Panc1 (cell line): Measurements from ENCODE around the gene DNMT3A. TPM values are rescaled to one million over a fixed set of nuclear protein-coding genes. Genes with fewer than 3 reads are reported as not detected.
A peak's percentile ranks its signal among the peaks of the same experiment; 100 is the strongest.

Source experiments
- ATAC-seq: fragments of 200-7000 bp; cut with Tn5 transposase; 2 replicates; pipeline ENCODE4 v1.9.1; 2020; ENCODE audit warnings: mild to moderate bottlenecking, moderate library complexity
- BruUV-seq: library from RNA; stranded (reverse); fragments of 400-500 nt; replicated peaks from 2 replicates; lab custom pipeline; 2021; lab: Mats Ljungman, UMichigan
- CTCF ChIA-PET: fragments of 300-600 bp; sonication (Branson Sonifier 250); formaldehyde crosslinking; loops from one replicate; lab custom pipeline; 2022; ENCODE audit warnings: antibody characterized with exemption; lab: Charles Lee
- POLR2A ChIA-PET: fragments of 300-600 bp; sonication (Branson Sonifier 250); formaldehyde crosslinking; loops from one replicate; lab custom pipeline; 2022; ENCODE audit warnings: antibody characterized with exemption; lab: Charles Lee
- DNase-seq: peaks from one replicate; pipeline ENCODE4 v3.0.0-alpha.2; 2010; ENCODE audit warnings: low read depth, low spot score
- H3K27ac ChIP-seq: 2 replicates; pipeline ENCODE4 v1.5.1; 2011; ENCODE audit warnings: mild to moderate bottlenecking, low read length, inconsistent platforms
- H3K27me3 ChIP-seq: fragments of 200-500 bp; sonication (Bioruptor generic); 2 replicates; pipeline ENCODE4 v1.6.0; 2014; ENCODE audit warnings: low read length, inconsistent platforms; ENCODE audit not compliant: control insufficient read depth, insufficient read depth
- H3K36me3 ChIP-seq: fragments of 200-500 bp; sonication (Bioruptor generic); 2 replicates; pipeline ENCODE4 v1.5.1; 2014; ENCODE audit warnings: inconsistent platforms, mild to moderate bottlenecking, low read length, moderate library complexity; ENCODE audit not compliant: control insufficient read depth, insufficient read depth
- H3K4me1 ChIP-seq: 2 replicates; pipeline ENCODE4 v1.5.1; 2011; ENCODE audit warnings: inconsistent platforms, mild to moderate bottlenecking, low read length, moderate library complexity; ENCODE audit not compliant: control insufficient read depth, insufficient read depth
- H3K4me3 ChIP-seq, 2 experiments: 2 replicates each; pipeline ENCODE4 v1.5.1; 2011 to 2012; ENCODE audit warnings: low read depth in 2 of 2, low read length in 2 of 2, mild to moderate bottlenecking in 2 of 2, inconsistent platforms in 1 of 2, moderate library complexity in 1 of 2
- H3K9me3 ChIP-seq: fragments of 200-500 bp; sonication (Bioruptor generic); 2 replicates; pipeline ENCODE4 v1.5.1; 2014; ENCODE audit warnings: low read depth, mild to moderate bottlenecking, inconsistent platforms, low read length, moderate library complexity; ENCODE audit not compliant: control insufficient read depth, insufficient read depth
- POLR2AphosphoS5 ChIP-seq: IDR thresholded peaks from 2 replicates; pipeline ENCODE4 v1.6.1; 2012; ENCODE audit warnings: mild to moderate bottlenecking, low read depth, low read length, moderate library complexity
- SIN3A ChIP-seq: IDR thresholded peaks from 2 replicates; pipeline ENCODE4 v1.6.1; 2012; ENCODE audit warnings: low read depth, mild to moderate bottlenecking, low read length, moderate library complexity, borderline replicate concordance; ENCODE audit not compliant: insufficient read depth
- TCF7L2 ChIP-seq: IDR thresholded peaks from 2 replicates; pipeline ENCODE4 v1.6.1; 2011; ENCODE audit warnings: mild to moderate bottlenecking, low read depth, low read length, inconsistent platforms
- in situ Hi-C: cut with HindIII; loops from 2 replicates; pipeline ENCODE4 v1.10.0; 2016; ENCODE audit warnings: low sequenced_read_pairs, low pct_unique_long_range_greater_than_20kb
- intact Hi-C: fragments of 100-400 bp; cut with micrococcal nuclease; formaldehyde crosslinking; loops from one replicate; pipeline ENCODE4 v1.10.0; 2022; ENCODE audit not compliant: unreplicated experiment
- total RNA-seq: library from RNA; stranded (reverse); gene quantifications from one replicate; pipeline ENCODE4 v1.2.1, GENCODE V29; 2021; ENCODE audit not compliant: unreplicated experiment
- TF ChIP-seq, protein P1 (sequence below): fragments of 450-650 bp; IDR thresholded peaks from 2 replicates; pipeline ENCODE4 v1.5.1; 2017; ENCODE audit warnings: mild to moderate bottlenecking
- TF ChIP-seq, protein P2 (sequence below), 2 experiments: IDR thresholded peaks; 2 replicates each; pipeline ENCODE4 v1.6.1; 2011 to 2012; ENCODE audit warnings: low read depth in 2 of 2, control low read depth in 1 of 2, low read length in 1 of 2, mild to moderate bottlenecking in 1 of 2, moderate library complexity in 1 of 2; ENCODE audit not compliant: insufficient read depth in 1 of 2

Gene DNMT3A
- total RNA-seq, 1 experiment from 2014 or later: 29.3 TPM

DNA sequence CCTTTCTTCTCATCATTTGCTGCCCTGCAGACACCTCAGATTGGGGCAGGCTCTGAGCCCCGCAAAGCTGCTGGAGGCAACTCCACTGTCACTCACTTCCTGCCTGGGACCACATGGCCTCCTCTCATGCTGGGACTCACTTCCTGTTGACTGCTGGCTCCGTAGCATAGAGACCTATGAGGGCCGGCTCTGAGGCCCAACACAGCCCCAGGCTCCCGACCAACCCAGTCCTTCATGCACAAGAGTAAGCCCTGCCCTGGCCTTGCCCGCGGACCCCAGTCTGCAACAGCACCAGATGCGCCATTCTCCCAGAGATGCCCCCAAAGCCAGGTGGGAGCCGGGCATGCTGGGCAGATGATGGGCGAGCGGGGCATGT is 55.7 kb downstream of the DNMT3A start:
- ATAC-seq: peak; percentile 37; the same call in 1 of the 2 replicates
- intact Hi-C loops: no loop called here

DNA sequence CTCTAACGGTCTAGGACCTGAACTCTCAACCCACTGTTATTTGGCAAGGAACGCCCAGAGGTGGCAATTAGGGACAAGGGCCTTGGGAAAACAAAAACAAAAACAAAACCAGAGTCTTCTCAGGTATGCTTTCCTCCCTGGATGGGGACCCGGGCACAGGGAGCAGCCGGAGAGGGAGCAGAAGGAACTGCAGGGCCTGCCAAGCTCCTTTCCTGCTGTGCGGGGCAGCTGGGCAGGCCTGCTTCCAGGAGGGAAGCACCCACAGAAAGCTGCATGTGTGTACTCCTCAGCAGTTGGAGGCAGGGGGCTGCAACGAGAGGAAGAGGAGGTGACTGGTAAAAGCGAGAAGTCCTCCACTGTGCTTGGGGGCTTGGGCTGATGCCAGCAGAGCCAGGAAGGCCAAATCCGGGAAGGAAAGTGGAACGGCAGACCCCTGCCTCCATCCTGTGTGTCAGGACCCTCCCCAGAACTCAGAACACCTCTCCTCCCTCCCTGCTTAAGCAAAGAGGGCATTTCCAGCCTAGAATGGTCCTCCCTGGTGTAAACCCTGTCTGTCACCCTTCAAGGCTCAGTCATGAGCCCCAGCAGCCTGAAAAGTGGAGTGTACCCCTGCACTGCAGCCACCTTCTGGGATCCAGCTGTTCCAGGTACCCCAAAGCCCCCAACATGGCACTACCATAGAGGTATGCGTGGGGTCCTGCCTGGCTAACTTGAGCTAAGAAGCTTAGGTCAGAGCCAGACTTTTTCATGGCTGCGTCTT is 56.3 kb downstream of the DNMT3A start:
- no peaks in the 10 kb centered on the region for H3K36me3 ChIP-seq
- no TSS peak for BruUV-seq
- in situ Hi-C loops (no loop called here), intact Hi-C loops (no loop called here)
- ATAC-seq (peak; percentile 33; the same call in 1 of the 2 replicates), DNase-seq (no peak)
- no peaks in the 10 kb centered on the region for H3K4me1 ChIP-seq
- TF ChIP-seq TCF7L2 (no peak), POLR2AphosphoS5 (no peak), SIN3A (no peak)
- TF ChIP-seq, protein P1, sequence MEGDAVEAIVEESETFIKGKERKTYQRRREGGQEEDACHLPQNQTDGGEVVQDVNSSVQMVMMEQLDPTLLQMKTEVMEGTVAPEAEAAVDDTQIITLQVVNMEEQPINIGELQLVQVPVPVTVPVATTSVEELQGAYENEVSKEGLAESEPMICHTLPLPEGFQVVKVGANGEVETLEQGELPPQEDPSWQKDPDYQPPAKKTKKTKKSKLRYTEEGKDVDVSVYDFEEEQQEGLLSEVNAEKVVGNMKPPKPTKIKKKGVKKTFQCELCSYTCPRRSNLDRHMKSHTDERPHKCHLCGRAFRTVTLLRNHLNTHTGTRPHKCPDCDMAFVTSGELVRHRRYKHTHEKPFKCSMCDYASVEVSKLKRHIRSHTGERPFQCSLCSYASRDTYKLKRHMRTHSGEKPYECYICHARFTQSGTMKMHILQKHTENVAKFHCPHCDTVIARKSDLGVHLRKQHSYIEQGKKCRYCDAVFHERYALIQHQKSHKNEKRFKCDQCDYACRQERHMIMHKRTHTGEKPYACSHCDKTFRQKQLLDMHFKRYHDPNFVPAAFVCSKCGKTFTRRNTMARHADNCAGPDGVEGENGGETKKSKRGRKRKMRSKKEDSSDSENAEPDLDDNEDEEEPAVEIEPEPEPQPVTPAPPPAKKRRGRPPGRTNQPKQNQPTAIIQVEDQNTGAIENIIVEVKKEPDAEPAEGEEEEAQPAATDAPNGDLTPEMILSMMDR: no peak
- TF ChIP-seq, protein P2, sequence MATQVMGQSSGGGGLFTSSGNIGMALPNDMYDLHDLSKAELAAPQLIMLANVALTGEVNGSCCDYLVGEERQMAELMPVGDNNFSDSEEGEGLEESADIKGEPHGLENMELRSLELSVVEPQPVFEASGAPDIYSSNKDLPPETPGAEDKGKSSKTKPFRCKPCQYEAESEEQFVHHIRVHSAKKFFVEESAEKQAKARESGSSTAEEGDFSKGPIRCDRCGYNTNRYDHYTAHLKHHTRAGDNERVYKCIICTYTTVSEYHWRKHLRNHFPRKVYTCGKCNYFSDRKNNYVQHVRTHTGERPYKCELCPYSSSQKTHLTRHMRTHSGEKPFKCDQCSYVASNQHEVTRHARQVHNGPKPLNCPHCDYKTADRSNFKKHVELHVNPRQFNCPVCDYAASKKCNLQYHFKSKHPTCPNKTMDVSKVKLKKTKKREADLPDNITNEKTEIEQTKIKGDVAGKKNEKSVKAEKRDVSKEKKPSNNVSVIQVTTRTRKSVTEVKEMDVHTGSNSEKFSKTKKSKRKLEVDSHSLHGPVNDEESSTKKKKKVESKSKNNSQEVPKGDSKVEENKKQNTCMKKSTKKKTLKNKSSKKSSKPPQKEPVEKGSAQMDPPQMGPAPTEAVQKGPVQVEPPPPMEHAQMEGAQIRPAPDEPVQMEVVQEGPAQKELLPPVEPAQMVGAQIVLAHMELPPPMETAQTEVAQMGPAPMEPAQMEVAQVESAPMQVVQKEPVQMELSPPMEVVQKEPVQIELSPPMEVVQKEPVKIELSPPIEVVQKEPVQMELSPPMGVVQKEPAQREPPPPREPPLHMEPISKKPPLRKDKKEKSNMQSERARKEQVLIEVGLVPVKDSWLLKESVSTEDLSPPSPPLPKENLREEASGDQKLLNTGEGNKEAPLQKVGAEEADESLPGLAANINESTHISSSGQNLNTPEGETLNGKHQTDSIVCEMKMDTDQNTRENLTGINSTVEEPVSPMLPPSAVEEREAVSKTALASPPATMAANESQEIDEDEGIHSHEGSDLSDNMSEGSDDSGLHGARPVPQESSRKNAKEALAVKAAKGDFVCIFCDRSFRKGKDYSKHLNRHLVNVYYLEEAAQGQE (IDR thresholded peaks at IDR 0.05; ENCODE audit: insufficient read depth in 1 of 2, low read depth in 2 of 2, low read length in 1 of 2): no peak
- no peak overlapping the region for H3K27ac ChIP-seq
- POLR2A ChIA-PET: no interaction called here
- no peaks in the 10 kb centered on the region for H3K27me3 ChIP-seq
- no peak overlapping the region for H3K4me3 ChIP-seq
- CTCF ChIA-PET: interaction anchor here (0.6 kb wide), 1 partner anchor 88 kb away, joined by 4 read pairs; no protein-coding TSS in a partner anchor
- H3K9me3 ChIP-seq: no peaks in the 10 kb centered on the region

More for the DNA sequence above, 55.7 kb downstream of the DNMT3A start:
- TF ChIP-seq TCF7L2 (no peak), POLR2AphosphoS5 (no peak), SIN3A (no peak)
- TF ChIP-seq, protein P1: no peak
- TF ChIP-seq, protein P2 (IDR thresholded peaks at IDR 0.05; ENCODE audit: insufficient read depth in 1 of 2, low read depth in 2 of 2, low read length in 1 of 2): no peak
- no peak overlapping the region for H3K27ac ChIP-seq
- no TSS peak for BruUV-seq
- H3K36me3 ChIP-seq: no peaks in the 10 kb centered on the region
- POLR2A ChIA-PET: no interaction called here
- H3K4me1 ChIP-seq: no peaks in the 10 kb centered on the region
- in situ Hi-C loops: no loop called here
- no peak overlapping the region for H3K4me3 ChIP-seq
- CTCF ChIA-PET: interaction anchor here (0.6 kb wide), 1 partner anchor 89 kb away, joined by 4 read pairs; no protein-coding TSS in a partner anchor
- no peaks in the 10 kb centered on the region for H3K27me3 ChIP-seq
- DNase-seq: no peak
- no peaks in the 10 kb centered on the region for H3K9me3 ChIP-seq
